IPS DF 6.9 (cell line): ENCODE measurements around the gene ATP11A.
"Not testable (repeated sequence)": the region's sequence is repeated elsewhere in the genome, so short reads cannot be mapped to it uniquely, and the experiment has no call there.

Experiments used
- DNase-seq: peaks from one replicate; pipeline ENCODE4 v3.0.0-alpha.2; 2013; ENCODE audit warnings: low read depth, low spot score
- H3K27ac ChIP-seq: one replicate; pipeline ENCODE4 v1.5.1; 2013; ENCODE audit warnings: low read length, control low read depth
- H3K27me3 ChIP-seq: 2 replicates; pipeline ENCODE4 v1.6.1; 2013; ENCODE audit warnings: mild to moderate bottlenecking, low read length; ENCODE audit not compliant: control insufficient read depth, insufficient read depth
- H3K36me3 ChIP-seq: 2 replicates; pipeline ENCODE4 v1.6.1; 2013; ENCODE audit warnings: low read length; ENCODE audit not compliant: control insufficient read depth, insufficient read depth
- H3K4me1 ChIP-seq: 2 replicates; pipeline ENCODE4 v1.6.1; 2013; ENCODE audit warnings: low read length; ENCODE audit not compliant: control insufficient read depth, insufficient read depth
- H3K4me3 ChIP-seq: 2 replicates; pipeline ENCODE4 v1.5.1; 2013; ENCODE audit warnings: mild to moderate bottlenecking, low read length
- H3K9me3 ChIP-seq: 2 replicates; pipeline ENCODE4 v1.6.1; 2013; ENCODE audit warnings: low read length, inconsistent platforms; ENCODE audit not compliant: control insufficient read depth, insufficient read depth
- WGBS: extraction: QIAGEN DNeasy Blood & Tissue Kit; methylation state at CpG from one replicate; pipeline ENCODE4 v1.1.7; 2013; ENCODE audit warnings: mixed read lengths, missing lambda C conversion rate; ENCODE audit not compliant: insufficient read length, insufficient coverage; 5-methylcytosine and 5-hydroxymethylcytosine counted together

ATP11A gene

DNA sequence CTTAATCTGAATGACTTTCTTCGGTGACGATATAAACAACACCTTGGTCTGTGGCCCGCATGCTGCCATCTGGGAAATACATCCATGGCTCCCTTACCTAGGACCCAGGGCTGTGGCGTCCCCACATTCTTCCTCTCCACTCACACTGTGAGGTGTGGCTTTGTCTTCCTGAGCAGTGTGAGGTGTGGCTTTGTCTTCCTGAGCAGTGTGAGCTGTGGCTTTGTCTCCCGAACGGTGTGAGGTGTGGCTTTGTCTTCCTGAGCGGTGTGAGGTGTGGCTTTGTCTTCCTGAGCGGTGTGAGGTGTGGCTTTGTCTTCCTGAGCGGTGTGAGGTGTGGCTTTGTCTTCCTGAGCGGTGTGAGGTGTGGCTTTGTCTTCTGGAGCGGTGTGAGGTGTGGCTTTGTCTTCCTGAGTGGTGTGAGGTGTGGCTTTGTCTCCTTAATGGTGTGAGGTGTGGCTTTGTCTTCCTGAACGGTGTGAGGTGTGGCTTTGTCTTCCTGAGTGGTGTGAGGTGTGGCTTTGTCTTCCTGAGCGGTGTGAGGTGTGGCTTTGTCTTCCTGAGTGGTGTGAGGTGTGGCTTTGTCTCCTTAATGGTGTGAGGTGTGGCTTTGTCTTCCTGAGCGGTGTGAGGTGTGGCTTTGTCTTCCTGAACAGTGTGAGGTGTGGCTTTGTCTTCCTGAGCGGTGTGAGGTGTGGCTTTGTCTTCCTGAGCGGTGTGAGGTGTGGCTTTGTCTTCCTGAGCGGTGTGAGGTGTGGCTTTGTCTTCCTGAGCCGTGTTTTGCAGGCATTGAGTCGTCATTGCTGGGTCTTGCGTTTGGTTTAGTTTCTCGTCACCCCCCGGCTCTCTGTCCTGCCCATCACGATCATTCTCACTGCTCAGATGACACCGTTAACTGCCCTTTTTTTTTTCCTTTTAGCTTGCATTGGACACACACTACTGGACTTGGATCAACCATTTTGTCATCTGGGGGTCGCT, 183.1 kb downstream of the ATP11A start:
- not testable (repeated sequence) for H3K27ac ChIP-seq, H3K27me3 ChIP-seq, H3K9me3 ChIP-seq, H3K4me1 ChIP-seq, DNase-seq, H3K4me3 ChIP-seq
- peaks cover 12% of the 10 kb centered on the region for H3K36me3 ChIP-seq
- WGBS = no CpG with 5 or more reads among the region's 25 CpGs

DNA sequence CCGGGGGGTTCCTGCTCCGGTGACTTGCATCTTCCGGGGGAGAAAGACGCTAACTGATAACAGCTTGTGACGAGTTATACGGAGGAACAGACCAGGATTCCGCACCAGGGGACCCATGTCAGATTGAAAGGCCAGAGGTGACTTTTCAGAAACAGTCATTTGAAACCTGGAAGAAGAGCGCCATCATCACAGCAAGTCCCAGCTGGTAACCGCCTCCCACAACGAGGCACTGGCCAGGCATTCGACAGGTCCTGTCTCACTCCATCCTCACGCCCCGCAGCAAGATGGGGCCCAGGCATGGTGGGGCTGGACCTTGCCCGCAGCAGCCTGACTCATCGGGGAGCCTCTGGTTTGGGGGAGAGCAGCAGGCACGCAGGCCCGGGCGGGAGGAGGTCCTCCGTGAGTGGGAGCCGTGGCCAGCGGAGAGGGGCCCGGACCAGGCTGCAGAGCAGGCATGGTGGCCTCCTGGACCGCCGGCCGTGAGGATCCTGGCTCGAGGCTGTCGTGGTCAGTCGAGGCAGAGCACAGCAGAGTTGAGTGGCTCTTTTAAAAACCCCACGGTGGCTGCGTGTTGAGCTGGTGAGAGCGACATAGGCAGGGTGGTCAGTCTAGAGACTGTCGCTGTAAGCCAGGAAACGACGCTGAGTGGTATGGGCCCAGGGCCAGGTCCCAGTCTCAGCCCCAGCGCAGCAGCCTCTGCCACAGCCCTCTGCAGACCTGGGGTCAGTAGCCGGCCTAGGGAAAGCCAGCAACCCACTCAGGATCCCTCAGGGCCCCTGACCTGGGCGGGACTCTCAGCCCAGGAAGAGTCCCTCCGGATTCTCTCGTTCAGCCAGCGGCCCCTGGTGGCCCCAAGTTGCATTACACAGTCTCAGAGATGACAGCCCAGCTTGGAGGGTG, 184.3 kb downstream of the ATP11A start:
- no peaks in the 10 kb centered on the region; the same call in 1 of the 2 replicates for H3K4me1 ChIP-seq
- DNase-seq = peak; percentile 67
- peaks cover 17% of the 10 kb centered on the region for H3K36me3 ChIP-seq
- H3K9me3 ChIP-seq = no peaks in the 10 kb centered on the region
- H3K27ac ChIP-seq = no peak overlapping the region
- no peaks in the 10 kb centered on the region for H3K27me3 ChIP-seq
- no CpG with 5 or more reads among the region's 40 CpGs for WGBS
- H3K4me3 ChIP-seq = no peak overlapping the region

DNA sequence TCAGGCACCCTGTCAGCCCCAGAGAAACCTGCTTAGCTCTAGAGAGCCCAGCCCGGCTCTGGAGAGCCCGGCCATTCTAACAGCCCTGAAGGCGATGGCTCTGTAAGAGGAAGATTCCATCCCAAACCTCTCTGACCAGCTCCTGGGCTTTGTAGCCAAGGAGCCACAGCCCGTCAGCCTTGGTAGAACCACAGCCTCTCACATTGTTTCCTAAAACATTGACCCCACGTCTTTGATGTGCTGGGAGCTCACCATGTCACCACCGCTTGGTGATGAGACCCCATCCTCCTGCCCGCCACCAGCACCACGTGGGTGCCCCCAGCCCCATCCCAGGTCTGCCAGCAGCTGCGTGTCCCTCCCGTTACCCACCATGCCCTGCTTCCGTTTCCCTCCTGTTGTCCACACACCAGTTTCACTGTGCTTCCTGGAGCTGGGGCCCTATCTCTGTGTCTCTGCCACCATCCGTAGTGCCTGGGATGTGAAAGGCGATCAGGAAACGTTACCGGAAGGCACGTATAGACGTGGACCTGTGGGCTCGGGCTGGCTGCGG, 185.0 kb downstream of the ATP11A start:
- H3K4me3 ChIP-seq = no peak overlapping the region
- H3K27me3 ChIP-seq = no peaks in the 10 kb centered on the region
- no peak for DNase-seq
- peaks cover 17% of the 10 kb centered on the region for H3K36me3 ChIP-seq
- no peak overlapping the region for H3K27ac ChIP-seq
- no CpG with 5 or more reads among the region's 19 CpGs for WGBS
- no peaks in the 10 kb centered on the region for H3K9me3 ChIP-seq
- no peaks in the 10 kb centered on the region; the same call in 1 of the 2 replicates for H3K4me1 ChIP-seq

DNA sequence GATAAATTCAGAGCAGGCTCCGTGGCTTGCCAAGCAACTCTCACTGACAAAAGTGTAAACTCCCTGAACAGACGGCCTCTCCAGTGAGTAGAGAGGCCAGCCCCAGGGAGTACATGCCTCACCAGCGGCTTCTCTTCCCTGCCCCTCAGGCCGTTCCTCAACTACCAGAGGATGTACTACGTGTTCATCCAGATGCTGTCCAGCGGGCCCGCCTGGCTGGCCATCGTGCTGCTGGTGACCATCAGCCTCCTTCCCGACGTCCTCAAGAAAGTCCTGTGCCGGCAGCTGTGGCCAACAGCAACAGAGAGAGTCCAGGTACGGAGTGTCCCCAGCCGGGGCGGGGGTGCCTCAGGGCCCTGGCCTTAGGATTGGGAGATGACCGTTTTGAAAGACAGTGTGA, 185.8 kb downstream of the ATP11A start:
- H3K27ac ChIP-seq = no peak overlapping the region
- H3K4me1 ChIP-seq = no peaks in the 10 kb centered on the region; the same call in 1 of the 2 replicates
- no peaks in the 10 kb centered on the region for H3K27me3 ChIP-seq
- H3K4me3 ChIP-seq = no peak overlapping the region
- no peak for DNase-seq
- no CpG with 5 or more reads among the region's 15 CpGs for WGBS
- peaks cover 21% of the 10 kb centered on the region for H3K36me3 ChIP-seq
- H3K9me3 ChIP-seq = no peaks in the 10 kb centered on the region

DNA sequence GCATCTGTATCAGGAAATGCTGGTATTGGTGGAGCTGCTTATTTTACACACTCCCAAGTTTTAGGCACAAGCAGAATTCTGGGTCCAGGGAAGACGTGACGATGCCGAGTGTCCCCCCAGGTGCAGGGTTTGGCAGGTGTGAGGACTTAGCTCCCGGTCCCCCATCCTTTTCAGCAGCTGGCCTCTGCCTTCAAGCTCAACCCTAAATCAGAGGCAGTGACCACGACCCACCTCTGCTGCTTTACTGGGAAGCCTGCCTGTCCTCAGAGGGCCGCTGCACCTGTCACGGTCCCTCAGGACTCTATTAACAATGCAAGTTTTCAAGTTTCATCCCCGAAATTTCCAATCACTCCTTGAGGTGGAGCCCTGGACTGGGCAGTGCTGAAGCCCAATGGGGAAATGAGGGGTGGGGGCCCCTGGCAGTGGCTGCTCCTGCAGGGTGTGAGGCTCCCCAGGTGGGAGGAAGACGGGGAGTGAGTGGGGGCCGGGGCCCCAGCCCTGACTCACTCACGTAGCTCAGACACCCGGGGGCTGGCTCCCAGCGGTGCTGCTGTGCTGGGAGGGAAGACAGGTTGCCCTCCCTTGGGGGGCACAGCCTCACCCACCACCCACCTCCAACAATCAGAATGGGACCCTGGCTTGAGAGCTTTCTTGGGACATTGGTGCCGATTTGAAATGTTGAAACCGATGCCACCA, 186.6 kb downstream of the ATP11A start:
- Histone ChIP-seq H3K4me1 (no peaks in the 10 kb centered on the region; the same call in 1 of the 2 replicates), H3K4me3 (no peak overlapping the region), H3K27ac (no peak overlapping the region), H3K36me3 (peaks cover 25% of the 10 kb centered on the region), H3K27me3 (no peaks in the 10 kb centered on the region), H3K9me3 (no peaks in the 10 kb centered on the region)
- no CpG with 5 or more reads among the region's 15 CpGs for WGBS
- no peak for DNase-seq

DNA sequence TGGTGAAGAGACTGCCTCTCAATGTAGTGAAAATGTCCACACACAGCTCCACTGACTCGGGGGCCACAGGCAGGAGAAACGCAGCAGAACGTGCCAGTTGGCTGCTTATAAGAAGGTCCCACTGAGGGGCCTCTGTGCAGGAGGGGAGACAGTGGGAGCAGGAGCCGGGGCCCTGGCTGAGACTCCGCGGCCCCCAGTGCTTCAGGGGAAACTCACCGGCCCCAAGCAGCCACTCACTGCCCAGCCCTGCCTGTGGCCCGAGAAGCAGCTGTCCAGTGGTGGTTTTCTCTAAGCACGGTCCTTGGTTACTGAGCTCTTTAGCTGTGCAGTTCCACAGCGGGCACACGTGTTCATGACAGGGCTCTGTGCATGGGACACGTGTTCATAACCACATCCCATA, 187.2 kb downstream of the ATP11A start:
- no peak for DNase-seq
- no peak overlapping the region for H3K27ac ChIP-seq
- H3K36me3 ChIP-seq = peaks cover 28% of the 10 kb centered on the region
- WGBS = no CpG with 5 or more reads among the region's 12 CpGs
- H3K27me3 ChIP-seq = no peaks in the 10 kb centered on the region
- no peaks in the 10 kb centered on the region for H3K9me3 ChIP-seq
- no peak overlapping the region for H3K4me3 ChIP-seq
- H3K4me1 ChIP-seq = no peaks in the 10 kb centered on the region; the same call in 1 of the 2 replicates

DNA sequence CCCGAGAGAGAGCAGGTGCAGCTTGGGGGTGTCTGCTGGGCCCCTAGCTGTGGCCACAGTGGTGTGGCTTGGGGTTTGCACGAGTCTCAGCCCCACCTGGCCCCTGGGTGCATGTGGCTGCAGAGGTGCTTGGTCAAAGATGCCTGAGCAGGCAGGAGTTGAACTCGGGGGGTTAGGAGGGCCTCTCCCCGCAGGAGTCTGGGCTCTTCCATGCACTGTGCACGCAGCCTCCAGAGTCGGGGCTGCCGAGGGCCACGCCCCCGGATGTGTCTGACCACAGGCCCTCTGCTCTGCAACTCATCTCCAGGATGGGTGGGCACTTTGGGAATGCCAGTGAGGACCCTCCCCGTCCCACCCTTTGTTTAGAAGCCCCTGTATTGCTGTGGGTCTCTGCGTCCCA, 187.7 kb downstream of the ATP11A start:
- Histone ChIP-seq H3K9me3 (no peaks in the 10 kb centered on the region), H3K36me3 (peaks cover 31% of the 10 kb centered on the region)
- WGBS = no CpG with 5 or more reads among the region's 11 CpGs

DNA sequence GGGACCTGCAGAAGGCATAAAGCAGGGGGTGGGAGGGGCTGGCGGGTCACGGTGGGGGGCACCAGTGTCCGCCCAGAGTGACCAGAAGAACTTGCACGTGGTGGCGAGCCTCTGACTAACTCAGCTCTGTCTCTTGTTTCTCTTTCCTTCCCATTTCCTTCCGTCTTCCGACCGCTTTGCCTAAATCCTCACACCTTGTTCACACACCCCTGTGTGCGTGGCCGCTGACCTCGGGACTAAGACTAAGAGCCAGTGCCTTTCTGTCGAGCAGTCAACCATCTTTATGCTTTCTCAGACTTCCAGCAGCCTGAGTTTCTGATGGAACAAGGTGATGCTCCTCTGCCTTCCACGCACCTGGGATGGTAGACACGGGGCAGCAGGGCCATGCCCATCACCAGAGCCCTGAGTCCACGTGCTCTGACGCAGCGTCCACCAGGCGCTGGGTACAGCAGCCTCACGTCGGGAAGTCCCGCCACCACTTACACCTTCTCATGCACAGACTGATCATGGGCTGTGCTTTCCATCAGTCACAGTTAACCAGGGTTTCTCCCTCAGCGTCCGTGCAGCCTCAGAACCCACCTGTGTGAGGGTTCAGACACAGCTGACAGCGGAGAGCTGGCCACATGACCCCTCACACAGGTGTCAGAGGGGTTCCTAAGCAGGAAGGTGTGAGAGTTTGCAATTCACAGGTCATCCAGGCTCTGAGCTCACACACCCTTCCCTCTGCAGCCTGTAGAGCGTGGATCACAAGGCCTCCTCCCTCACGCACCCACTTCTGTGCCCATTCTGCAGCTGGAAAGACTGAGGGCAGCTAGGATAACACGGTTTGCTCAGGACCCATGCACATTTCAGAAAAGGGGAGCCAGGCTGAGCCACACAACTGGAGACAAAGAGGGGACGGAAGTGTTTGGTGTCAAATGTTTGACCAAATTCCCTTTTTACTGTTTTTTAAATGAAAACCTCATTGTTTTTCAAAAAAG, 188.4 kb downstream of the ATP11A start:
- no peak overlapping the region for H3K27ac ChIP-seq
- WGBS = no CpG with 5 or more reads among the region's 28 CpGs
- no peaks in the 10 kb centered on the region for H3K9me3 ChIP-seq
- DNase-seq = no peak
- no peak overlapping the region for H3K4me3 ChIP-seq
- H3K4me1 ChIP-seq = no peaks in the 10 kb centered on the region; the same call in 1 of the 2 replicates
- peaks cover 31% of the 10 kb centered on the region for H3K36me3 ChIP-seq
- H3K27me3 ChIP-seq = no peaks in the 10 kb centered on the region

More for the DNA sequence above, 187.7 kb downstream of the ATP11A start:
- H3K27ac ChIP-seq = no peak overlapping the region
- no peak overlapping the region for H3K4me3 ChIP-seq
- H3K27me3 ChIP-seq = no peaks in the 10 kb centered on the region
- DNase-seq = no peak
- no peaks in the 10 kb centered on the region; the same call in 1 of the 2 replicates for H3K4me1 ChIP-seq

DNA sequence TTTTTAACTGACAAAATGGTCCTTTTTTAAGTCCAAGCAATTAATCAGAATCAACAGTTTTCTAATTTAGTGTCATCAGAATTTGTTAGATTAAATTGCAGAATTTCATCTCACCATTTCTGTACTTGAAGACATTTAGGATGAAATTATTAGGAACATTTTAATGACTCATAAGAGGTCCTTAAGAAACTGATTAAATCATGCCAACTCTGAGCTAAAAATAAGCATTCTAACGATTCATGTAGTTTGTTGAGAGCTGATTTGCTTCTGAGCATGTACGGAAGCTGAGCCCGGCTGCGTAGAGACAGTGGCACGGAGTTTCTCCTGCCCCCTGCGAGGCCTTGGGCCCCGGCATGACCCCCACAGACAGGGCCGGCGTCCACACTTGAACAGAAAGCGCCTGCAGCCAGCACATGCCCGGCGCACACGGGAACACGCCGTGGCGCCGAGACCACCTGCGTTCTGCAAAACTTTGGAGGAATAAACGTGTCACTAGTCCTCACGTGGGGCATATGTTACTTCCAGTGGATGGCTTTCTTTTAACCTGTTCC, 189.5 kb downstream of the ATP11A start:
- no peaks in the 10 kb centered on the region for H3K4me1 ChIP-seq
- H3K27me3 ChIP-seq = no peaks in the 10 kb centered on the region
- H3K9me3 ChIP-seq = no peaks in the 10 kb centered on the region
- WGBS = no CpG with 5 or more reads among the region's 20 CpGs
- peaks cover 29% of the 10 kb centered on the region for H3K36me3 ChIP-seq
- no peak for DNase-seq
- H3K4me3 ChIP-seq = no peak overlapping the region
- H3K27ac ChIP-seq = no peak overlapping the region
